Muscle layer of duodenum (tissue), 2 donors: Measurements from ENCODE around the gene PI16.

Source experiments
- H3K27ac ChIP-seq: one replicate; pipeline ENCODE4 v1.7.0; 2013; ENCODE audit warnings: mild to moderate bottlenecking, low read length
- H3K27me3 ChIP-seq: one replicate; pipeline ENCODE4 v1.7.0; 2013; ENCODE audit warnings: low read depth, mild to moderate bottlenecking, control low read depth, low read length
- H3K36me3 ChIP-seq, 2 donors: one replicate each; pipeline ENCODE4 v1.7.0; 2013; ENCODE audit warnings: low read length in 2 of 2, control low read depth in 1 of 2, mild to moderate bottlenecking in 1 of 2; ENCODE audit not compliant: insufficient read depth in 2 of 2, control insufficient read depth in 1 of 2
- H3K4me1 ChIP-seq, 2 donors: one replicate each; pipeline ENCODE4 v1.7.0; 2013; ENCODE audit warnings: low read length in 2 of 2, mild to moderate bottlenecking in 2 of 2, control low read depth in 1 of 2, moderate library complexity in 1 of 2; ENCODE audit not compliant: insufficient read depth in 2 of 2, control insufficient read depth in 1 of 2
- H3K4me3 ChIP-seq, 2 donors: one replicate each; pipeline ENCODE4 v1.7.0; 2013; ENCODE audit warnings: low read length in 2 of 2, low read depth in 1 of 2, mild to moderate bottlenecking in 1 of 2
- H3K9me3 ChIP-seq, 2 donors: one replicate each; pipeline ENCODE4 v1.7.0; 2013; ENCODE audit warnings: low read length in 2 of 2, control low read depth in 1 of 2, mild to moderate bottlenecking in 1 of 2; ENCODE audit not compliant: control insufficient read depth in 1 of 2
- donor health status: healthy.

Gene PI16

GRCh38 chr6:36969988-36970891 lies 15.7 kb downstream of the PI16 start:
- Histone ChIP-seq H3K27me3 (no peaks in the 10 kb centered on the region), H3K9me3 (no peaks in the 10 kb centered on the region), H3K4me3 (no peak overlapping the region), H3K27ac (no peak overlapping the region), H3K36me3 (peaks cover 74 to 91% of the 10 kb centered on the region in 2 donors), H3K4me1 (no peaks in the 10 kb centered on the region)

DNA sequence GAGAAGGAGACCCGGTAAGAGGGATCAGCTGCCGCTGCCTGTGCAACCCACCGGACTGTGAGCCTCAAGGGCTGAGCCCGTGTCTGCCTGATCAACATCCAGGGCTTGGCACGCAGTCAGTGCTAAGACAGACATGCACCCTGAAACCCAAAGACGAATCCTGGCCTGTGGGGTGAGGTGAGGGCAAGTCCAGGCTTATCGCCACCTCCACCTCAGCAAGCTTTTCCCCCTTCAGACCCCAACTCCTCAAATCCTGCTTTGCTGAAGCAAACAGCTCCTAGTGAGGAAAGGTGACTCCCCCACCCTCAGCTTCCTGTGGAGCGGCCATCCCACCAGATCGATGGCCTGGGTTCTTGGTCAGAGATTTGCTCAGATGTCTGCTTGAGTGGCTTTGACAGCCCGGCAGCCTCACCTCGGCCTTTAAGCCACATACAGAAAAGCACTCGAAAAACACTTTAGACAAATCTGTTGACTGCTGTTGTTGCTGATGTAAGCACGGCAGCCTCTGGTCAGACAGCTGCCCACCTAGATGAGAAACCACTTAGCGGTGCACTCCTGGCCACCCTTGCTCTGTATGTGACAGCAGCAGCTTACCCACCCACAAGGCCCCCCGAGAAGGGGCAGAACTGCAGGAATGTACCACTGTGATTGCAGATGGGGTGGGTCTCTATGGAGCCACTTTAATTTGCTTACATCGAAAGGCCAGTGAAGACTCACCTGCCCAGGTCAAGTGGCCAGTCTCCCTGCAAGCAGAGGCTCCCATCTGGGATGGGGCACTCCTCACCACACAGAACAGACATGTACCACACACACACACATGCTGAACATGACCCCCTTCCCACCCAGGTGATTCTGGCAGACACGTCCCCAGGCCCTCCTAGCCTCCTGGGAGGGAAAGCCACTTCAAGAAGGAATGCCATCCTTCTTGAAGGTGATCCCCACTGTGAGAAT lies 16.6 kb downstream of the PI16 start:
- Histone ChIP-seq H3K27me3 (no peaks in the 10 kb centered on the region), H3K4me1 (no peaks in the 10 kb centered on the region), H3K27ac (no peak overlapping the region), H3K9me3 (no peaks in the 10 kb centered on the region), H3K4me3 (no peak overlapping the region), H3K36me3 (peaks cover 83 to 99% of the 10 kb centered on the region in 2 donors)

DNA sequence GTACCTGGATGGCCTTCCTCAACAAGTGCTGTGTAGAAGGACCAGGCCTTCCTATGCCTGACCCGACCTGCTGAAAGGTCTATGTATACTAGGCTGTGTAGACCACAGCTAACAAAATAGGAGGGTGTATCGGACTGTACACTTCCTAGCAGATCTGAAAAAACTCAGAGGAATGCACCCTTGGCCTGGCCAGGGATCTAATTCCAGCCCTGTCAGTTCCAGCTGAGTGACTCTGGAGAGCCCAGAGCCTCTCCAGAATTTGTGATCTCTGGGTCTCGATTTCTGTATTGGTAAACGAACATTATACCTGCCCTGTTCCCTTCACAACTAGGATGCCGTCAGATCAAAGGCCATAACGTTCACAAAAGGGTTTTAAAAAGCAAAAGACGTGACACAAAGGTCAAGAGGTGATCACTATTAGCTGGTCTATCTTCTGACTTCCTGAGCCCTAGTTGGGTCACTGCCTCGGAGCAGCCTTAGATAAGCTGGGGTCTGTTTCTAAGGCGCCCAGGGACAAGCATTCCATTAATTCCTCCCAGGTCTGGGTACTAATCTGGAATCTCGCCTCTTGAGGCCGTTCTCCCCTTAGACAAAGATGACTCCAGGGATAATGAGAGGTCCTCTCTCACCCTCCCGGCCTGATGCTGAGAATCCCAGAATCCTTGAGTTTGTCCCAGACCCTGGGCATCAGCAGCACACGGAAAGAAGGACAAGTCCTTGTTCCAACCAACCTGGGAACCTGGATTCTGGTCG lies 17.6 kb downstream of the PI16 start:
- Histone ChIP-seq H3K4me3 (no peak overlapping the region), H3K27me3 (no peaks in the 10 kb centered on the region), H3K27ac (no peak overlapping the region), H3K4me1 (no peaks in the 10 kb centered on the region), H3K9me3 (no peaks in the 10 kb centered on the region), H3K36me3 (peaks cover 91 to 99% of the 10 kb centered on the region in 2 donors)

- peaks cover 95 to 99% of the 10 kb centered on the region in 2 donors for H3K36me3 ChIP-seq
- no peak overlapping the region for H3K4me3 ChIP-seq
- no peaks in the 10 kb centered on the region for H3K4me1 ChIP-seq
- H3K27ac ChIP-seq: no peak overlapping the region
- no peaks in the 10 kb centered on the region for H3K9me3 ChIP-seq
- no peaks in the 10 kb centered on the region for H3K27me3 ChIP-seq
These were observed 18.7 kb downstream of the PI16 start for GRCh38 chr6:36973190-36973589.

- Histone ChIP-seq H3K27ac (no peak overlapping the region), H3K36me3 (peaks cover 92 to 99% of the 10 kb centered on the region in 2 donors), H3K4me1 (no peaks in the 10 kb centered on the region), H3K4me3 (no peak overlapping the region), H3K27me3 (no peaks in the 10 kb centered on the region), H3K9me3 (no peaks in the 10 kb centered on the region)
These were observed 19.1 kb downstream of the PI16 start for GRCh38 chr6:36973647-36974046.

- Histone ChIP-seq H3K27me3 (no peaks in the 10 kb centered on the region), H3K4me1 (peaks cover 0 to 16% of the 10 kb centered on the region in 2 donors), H3K4me3 (no peak overlapping the region), H3K36me3 (peaks cover 74 to 81% of the 10 kb centered on the region in 2 donors), H3K27ac (no peak overlapping the region), H3K9me3 (no peaks in the 10 kb centered on the region)
These were observed 20.9 kb downstream of the PI16 start for GRCh38 chr6:36975231-36976006.

DNA sequence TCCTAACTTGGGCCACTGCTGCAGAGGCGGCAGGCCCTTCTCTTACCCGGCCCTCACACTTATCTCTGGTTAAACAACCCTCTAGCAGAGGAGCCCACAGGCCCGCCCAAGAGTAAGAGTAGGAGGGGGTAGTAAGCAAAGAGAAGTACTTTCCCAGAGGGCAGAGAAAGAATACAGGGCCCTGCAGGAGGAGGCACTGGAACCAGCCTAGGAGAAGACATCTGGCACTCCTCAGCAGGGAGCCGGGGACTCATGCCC lies 21.4 kb downstream of the PI16 start:
- Histone ChIP-seq H3K36me3 (peaks cover 69 to 76% of the 10 kb centered on the region in 2 donors), H3K27me3 (no peaks in the 10 kb centered on the region), H3K4me1 (peaks cover 0 to 22% of the 10 kb centered on the region in 2 donors), H3K9me3 (no peaks in the 10 kb centered on the region), H3K27ac (no peak overlapping the region), H3K4me3 (no peak overlapping the region)

GRCh38 chr6:36976509-36976908 lies 22.0 kb downstream of the PI16 start:
- Histone ChIP-seq H3K36me3 (peaks cover 63 to 70% of the 10 kb centered on the region in 2 donors), H3K27me3 (no peaks in the 10 kb centered on the region), H3K4me3 (no peak overlapping the region), H3K9me3 (no peaks in the 10 kb centered on the region), H3K27ac (no peak overlapping the region), H3K4me1 (peaks cover 0 to 27% of the 10 kb centered on the region in 2 donors)

GRCh38 chr6:36976931-36977330 lies 22.4 kb downstream of the PI16 start:
- Histone ChIP-seq H3K9me3 (no peaks in the 10 kb centered on the region), H3K27me3 (no peaks in the 10 kb centered on the region), H3K4me1 (peaks cover 0 to 30% of the 10 kb centered on the region in 2 donors), H3K27ac (no peak overlapping the region), H3K36me3 (peaks cover 61 to 66% of the 10 kb centered on the region in 2 donors), H3K4me3 (no peak overlapping the region)

GRCh38 chr6:36977470-36977941 lies 23.0 kb downstream of the PI16 start:
- no peak overlapping the region for H3K4me3 ChIP-seq
- no peaks in the 10 kb centered on the region for H3K9me3 ChIP-seq
- no peak overlapping the region for H3K27ac ChIP-seq
- peaks cover 56 to 60% of the 10 kb centered on the region in 2 donors for H3K36me3 ChIP-seq
- no peaks in the 10 kb centered on the region for H3K27me3 ChIP-seq
- H3K4me1 ChIP-seq: peaks cover 0 to 31% of the 10 kb centered on the region in 2 donors
